B cell (primary cell): ENCODE results near the gene SLC37A2. TPM values are rescaled to one million over a fixed set of nuclear protein-coding genes. Genes with fewer than 3 reads are reported as not detected.

Experiments used
- ATAC-seq: fragments of 200-7000 bp; cut with Tn5 transposase; one replicate; pipeline ENCODE4 v1.10.0; 2021; ENCODE audit warnings: low read depth, mild to moderate bottlenecking, moderate number of reproducible peaks, moderate library complexity
- CTCF ChIA-PET: fragments of 350-600 bp; sonication (Branson Sonifier 250); formaldehyde crosslinking; loops from one replicate; lab custom pipeline; 2021; ENCODE audit warnings: antibody characterized with exemption, inconsistent platforms; lab: Charles Lee
- POLR2A ChIA-PET: fragments of 350-600 bp; sonication (Branson Sonifier 250); formaldehyde crosslinking; loops from one replicate; lab custom pipeline; 2021; ENCODE audit warnings: antibody characterized with exemption; lab: Charles Lee
- DNase-seq: peaks from one replicate; pipeline ENCODE4 v3.0.0; 2013
- H2AFZ ChIP-seq: 2 replicates; pipeline ENCODE4 v1.6.1; 2012; ENCODE audit warnings: mild to moderate bottlenecking, low read depth, low read length; ENCODE audit not compliant: insufficient read depth, poor library complexity, severe bottlenecking
- H3K27ac ChIP-seq, 2 donors: 1 replicate in 1 of 2; 2 replicates in 1 of 2; pipeline ENCODE4 v1.5.1; 2012 to 2013; ENCODE audit warnings: low read length in 2 of 2, mild to moderate bottlenecking in 2 of 2, moderate library complexity in 1 of 2
- H3K27me3 ChIP-seq, 4 experiments: fragments of 200-600 bp in 1 of 4; sonication (generic) in 1 of 4; replicated peaks in 1 of 4; 1 replicate in 2 of 4; 2 replicates in 2 of 4; pipeline versions ENCODE4 v1.6.1 to v1.7.0; 2013 to 2016; ENCODE audit warnings: low read length in 3 of 4, mild to moderate bottlenecking in 2 of 4, mixed read lengths in 1 of 4, moderate library complexity in 1 of 4; ENCODE audit not compliant: insufficient read depth in 4 of 4, control insufficient read depth in 3 of 4; ENCODE audit errors: control extremely low read depth in 1 of 4
- H3K36me3 ChIP-seq, 2 experiments: replicated peaks in 1 of 2; 1 replicate in 1 of 2; 2 replicates in 1 of 2; pipeline versions ENCODE4 v1.6.1 to v1.7.1; 2013; ENCODE audit warnings: low read length in 1 of 2; ENCODE audit not compliant: insufficient read depth in 2 of 2, control insufficient read depth in 1 of 2; ENCODE audit errors: control extremely low read depth in 1 of 2, extremely low read depth in 1 of 2
- H3K4me1 ChIP-seq, 2 donors: fragments of 200-600 bp in 1 of 2; sonication (generic) in 1 of 2; 1 replicate in 1 of 2; 2 replicates in 1 of 2; pipeline versions ENCODE4 v1.5.1 to v1.6.1; 2013 to 2017; ENCODE audit warnings: low read length in 2 of 2; ENCODE audit not compliant: control insufficient read depth in 2 of 2, insufficient read depth in 2 of 2
- H3K4me2 ChIP-seq: replicated peaks from 2 replicates; pipeline ENCODE3; 2012; ENCODE audit warnings: mild to moderate bottlenecking, low read depth, low read length; ENCODE audit not compliant: poor library complexity, severe bottlenecking
- H3K4me3 ChIP-seq, 5 experiments: fragments of 200-600 bp in 1 of 5; sonication (generic) in 1 of 5; 1 replicate in 3 of 5; 2 replicates in 2 of 5; pipeline versions ENCODE4 v1.5.1 to v1.7.0; 2011 to 2016; ENCODE audit warnings: low read length in 4 of 5, mild to moderate bottlenecking in 4 of 5, low read depth in 2 of 5, control low read depth in 1 of 5, moderate library complexity in 1 of 5; ENCODE audit not compliant: insufficient read depth in 1 of 5; ENCODE audit errors: control extremely low read depth in 1 of 5, extremely low read depth in 1 of 5
- H3K79me2 ChIP-seq: fragments of 200-600 bp; sonication (generic); one replicate; pipeline ENCODE4 v1.6.0; 2016; ENCODE audit warnings: low read length; ENCODE audit not compliant: control insufficient read depth, insufficient read depth
- H3K9ac ChIP-seq: fragments of 200-600 bp; sonication (generic); 2 replicates; pipeline ENCODE4 v1.6.1; 2017; ENCODE audit warnings: mild to moderate bottlenecking, low read length, moderate library complexity
- H3K9me3 ChIP-seq, 3 donors: one replicate each; pipeline versions ENCODE4 v1.6.1 to v1.7.1; 2013; ENCODE audit warnings: low read length in 2 of 3; ENCODE audit not compliant: control insufficient read depth in 2 of 3, insufficient read depth in 1 of 3; ENCODE audit errors: control extremely low read depth in 1 of 3
- H4K20me1 ChIP-seq: 2 replicates; pipeline ENCODE4 v1.6.0; 2012; ENCODE audit warnings: mild to moderate bottlenecking, low read length; ENCODE audit not compliant: insufficient read depth, control insufficient read depth, poor library complexity, severe bottlenecking
- H3K27ac Mint-ChIP-seq: one replicate; pipeline ENCODE4 v1.8.0; 2021; ENCODE audit warnings: mixed read lengths
- H3K27me3 Mint-ChIP-seq: one replicate; pipeline ENCODE4 v1.8.0; 2021; ENCODE audit warnings: mixed read lengths
- H3K4me1 Mint-ChIP-seq: one replicate; pipeline ENCODE4 v1.8.0; 2021; ENCODE audit warnings: mixed read lengths
- H3K4me3 Mint-ChIP-seq: one replicate; pipeline ENCODE4 v1.8.0; 2021; ENCODE audit warnings: mixed read lengths
- H3K9me3 Mint-ChIP-seq: one replicate; pipeline ENCODE4 v1.8.0; 2022; ENCODE audit warnings: mixed read lengths; ENCODE audit not compliant: insufficient read depth
- CTCF ChIP-seq: fragments of 200-600 bp; IDR thresholded peaks from one replicate; pipeline ENCODE4 v1.8.0; 2022; ENCODE audit warnings: antibody characterized with exemption, mild to moderate bottlenecking
- EZH2 ChIP-seq: IDR thresholded peaks from 2 replicates; pipeline ENCODE4 v1.6.1; 2012; ENCODE audit warnings: borderline replicate concordance, low read depth, mild to moderate bottlenecking, moderate library complexity, low read length; ENCODE audit not compliant: insufficient read depth, poor library complexity, severe bottlenecking
- WGBS: methylation state at CpG from one replicate; pipeline ENCODE4 v1.1.5; 2013; ENCODE audit warnings: missing lambda C conversion rate; ENCODE audit not compliant: insufficient coverage; 5-methylcytosine and 5-hydroxymethylcytosine counted together
- intact Hi-C: fragments of 100-400 bp; cut with micrococcal nuclease; formaldehyde crosslinking; loops from one replicate; pipeline ENCODE4 v1.10.0; 2022
- polyA plus RNA-seq: library from polyadenylated mRNA; depleted of rRNA; stranded (reverse); fragments of >200 nt; gene quantifications from 2 replicates; pipeline ENCODE4 v1.2.3, GENCODE V29; 2012
- total RNA-seq, 2 donors: library from RNA; stranded (reverse); fragments of 120-200 nt in 1 of 2; gene quantifications; 1 replicate in 1 of 2; 2 replicates in 1 of 2; pipeline versions ENCODE4 v1.2.3 to v1.2.4, GENCODE V29; 2013 to 2022

The SLC37A2 gene
- total and polyA plus RNA-seq, 2 donors (not counting 1 experiment from before 2014, with no cell fraction given) = 7.6 to 27.0 TPM

GRCh38 chr11:125072218-125072960 is 9.3 kb downstream of the SLC37A2 start:
- peak overlapping the region; percentile 22 for H3K9ac ChIP-seq
- H3K36me3 ChIP-seq = no peaks in the 10 kb centered on the region
- no peak for TF ChIP-seq EZH2
- no peak for TF ChIP-seq CTCF
- CTCF ChIA-PET = interaction anchor here (0.7 to 2.0 kb wide), 14 partner anchors 8 to 119 kb away, joined by 3 to 9 read pairs (median 3); partner anchors contain the start of genes CCDC15, SLC37A2 and TMEM218
- peak; percentile 86 for DNase-seq
- peak overlapping the region; percentile 16 for H2AFZ ChIP-seq
- Mint-ChIP-seq H3K9me3 (no peaks in the 10 kb centered on the region), H3K27me3 (no peaks in the 10 kb centered on the region), H3K27ac (peak overlapping the region; percentile 92), H3K4me3 (peak overlapping the region; percentile 77), H3K4me1 (peaks cover 59% of the 10 kb centered on the region)
- no peaks in the 10 kb centered on the region for H3K27me3 ChIP-seq
- ATAC-seq = peak; percentile 78
- no peaks in the 10 kb centered on the region for H4K20me1 ChIP-seq
- POLR2A ChIA-PET = interaction anchor here (0.5 to 2.4 kb wide), 5 partner anchors 9 to 152 kb away, joined by 3 to 12 read pairs (median 4); partner anchors contain the start of genes SLC37A2 and TMEM218
- peaks cover 0 to 16% (median 0%) of the 10 kb centered on the region in 3 donors for H3K9me3 ChIP-seq
- H3K27ac ChIP-seq = peak overlapping the region; percentile 75 to 79
- peak overlapping the region; percentile 61 for H3K4me2 ChIP-seq
- intact Hi-C loops = loop anchor here (1.0 to 10.0 kb wide), 2 partner anchors 9 to 492 kb away; partner anchors contain the start of genes EI24 and SLC37A2
- WGBS = 40% methylated on average over 9 of the region's 12 CpGs
- no peaks in the 10 kb centered on the region for H3K79me2 ChIP-seq
- peaks cover 47 to 59% of the 10 kb centered on the region in 2 donors for H3K4me1 ChIP-seq
- H3K4me3 ChIP-seq = peak overlapping the region in 1 of 5 experiments; percentile 33
